Keratinocyte (primary cell): Measurements from ENCODE around the gene THEM4. TPM values are rescaled to one million over a fixed set of nuclear protein-coding genes. Genes with fewer than 3 reads are reported as not detected.

Experiments used
- DNase-seq: peaks from one replicate; pipeline ENCODE4 v3.0.0-alpha.2; 2011; ENCODE audit warnings: low read depth, missing footprints, low spot score
- FAIRE-seq: peaks from 2 replicates; lab custom pipeline; 2011; peaks lifted over from hg19 to GRCh38; lab: Jason Lieb, UNC
- H2AFZ ChIP-seq: 2 replicates; pipeline ENCODE4 v1.6.0; 2012; ENCODE audit warnings: low read length, control low read depth, inconsistent platforms; ENCODE audit not compliant: control insufficient read depth
- H3K27ac ChIP-seq: 2 replicates; pipeline ENCODE4 v1.5.1; 2011; ENCODE audit warnings: low read length; ENCODE audit not compliant: control insufficient read depth, insufficient read depth
- H3K27me3 ChIP-seq: 3 replicates; pipeline ENCODE4 v1.6.0; 2011; ENCODE audit warnings: low read length; ENCODE audit not compliant: control insufficient read depth, insufficient read depth; ENCODE audit errors: extremely low read depth
- H3K36me3 ChIP-seq, 2 experiments: 2 replicates in 1 of 2; 3 replicates in 1 of 2; pipeline ENCODE4 v1.5.1; 2011; ENCODE audit warnings: low read length in 2 of 2, mild to moderate bottlenecking in 1 of 2; ENCODE audit not compliant: control insufficient read depth in 2 of 2, insufficient read depth in 2 of 2; ENCODE audit errors: extremely low read depth in 1 of 2
- H3K4me1 ChIP-seq: 3 replicates; pipeline ENCODE4 v1.5.1; 2011; ENCODE audit warnings: low read length; ENCODE audit not compliant: control insufficient read depth, insufficient read depth; ENCODE audit errors: extremely low read depth
- H3K4me2 ChIP-seq: 3 replicates; pipeline ENCODE4 v1.6.0; 2011; ENCODE audit warnings: low read depth, low read length; ENCODE audit not compliant: control insufficient read depth, insufficient read depth; ENCODE audit errors: extremely low read depth
- H3K4me3 ChIP-seq, 3 experiments: fragments of 200-600 bp in 1 of 3; sonication (generic) in 1 of 3; 2 replicates in 2 of 3; 3 replicates in 1 of 3; pipeline ENCODE4 v1.5.1; 2011 to 2016; ENCODE audit warnings: low read length in 3 of 3, mild to moderate bottlenecking in 3 of 3, control low read depth in 2 of 3, inconsistent platforms in 1 of 3, low read depth in 1 of 3, mixed read lengths in 1 of 3, mixed run types in 1 of 3, moderate library complexity in 1 of 3; ENCODE audit not compliant: control insufficient read depth in 2 of 3, insufficient read depth in 2 of 3; ENCODE audit errors: extremely low read depth in 1 of 3
- H3K79me2 ChIP-seq: 2 replicates; pipeline ENCODE4 v1.6.0; 2012; ENCODE audit warnings: low read length; ENCODE audit not compliant: control insufficient read depth, insufficient read depth
- H3K9ac ChIP-seq: 3 replicates; pipeline ENCODE4 v1.6.0; 2011; ENCODE audit warnings: low read length; ENCODE audit not compliant: control insufficient read depth, insufficient read depth; ENCODE audit errors: extremely low read depth
- H3K9me1 ChIP-seq: 3 replicates; pipeline ENCODE4 v1.6.0; 2011; ENCODE audit warnings: low read length; ENCODE audit not compliant: control insufficient read depth, insufficient read depth; ENCODE audit errors: extremely low read depth
- H3K9me3 ChIP-seq: 2 replicates; pipeline ENCODE4 v1.5.1; 2012; ENCODE audit warnings: low read depth, low read length; ENCODE audit not compliant: control insufficient read depth
- H4K20me1 ChIP-seq: 3 replicates; pipeline ENCODE4 v1.6.0; 2011; ENCODE audit warnings: low read length; ENCODE audit not compliant: control insufficient read depth, insufficient read depth; ENCODE audit errors: extremely low read depth
- EZH2 ChIP-seq: IDR thresholded peaks from one replicate; pipeline ENCODE4 v1.6.1; 2012; ENCODE audit warnings: inconsistent platforms, mild to moderate bottlenecking, low read length, moderate library complexity
- dilution Hi-C: fragments of 300-500 bp; cut with MboI; formaldehyde crosslinking; loops from one replicate; pipeline ENCODE4 v1.7.0; 2020; ENCODE audit warnings: low sequenced_read_pairs; ENCODE audit not compliant: extremely low pct_ligation_motif_present
- polyA plus RNA-seq, 5 experiments: library from polyadenylated mRNA; depleted of rRNA in 3 of 5; stranded (reverse) in 3 of 5; stranded (forward) in 1 of 5; unstranded in 1 of 5; fragments of >200 nt; gene quantifications; 1 replicate in 1 of 5; 2 replicates in 3 of 5; 3 replicates in 1 of 5; pipeline versions ENCODE4 v1.2.1 to v1.2.3, GENCODE V29; 2011 to 2012; ENCODE audit warnings: missing spikeins in 2 of 5, low read depth in 1 of 5, low replicate concordance in 1 of 5
- TF ChIP-seq, protein P1 (sequence below), 3 experiments: IDR thresholded peaks in 1 of 3; conservative IDR thresholded peaks in 1 of 3; optimal IDR thresholded peaks in 1 of 3; 2 replicates in 2 of 3; 3 replicates in 1 of 3; pipeline versions ENCODE3 to v1.5.1; 2011; ENCODE audit warnings: low read length in 3 of 3, mild to moderate bottlenecking in 3 of 3, moderate library complexity in 2 of 3, control low read depth in 1 of 3, inconsistent platforms in 1 of 3; ENCODE audit not compliant: insufficient read depth in 2 of 3; ENCODE audit errors: extremely low read depth in 1 of 3

Gene THEM4
- polyA plus RNA-seq, 1 donor (not counting 4 experiments of a cell fraction or from before 2014, with no cell fraction given) = 23.3 TPM

DNA sequence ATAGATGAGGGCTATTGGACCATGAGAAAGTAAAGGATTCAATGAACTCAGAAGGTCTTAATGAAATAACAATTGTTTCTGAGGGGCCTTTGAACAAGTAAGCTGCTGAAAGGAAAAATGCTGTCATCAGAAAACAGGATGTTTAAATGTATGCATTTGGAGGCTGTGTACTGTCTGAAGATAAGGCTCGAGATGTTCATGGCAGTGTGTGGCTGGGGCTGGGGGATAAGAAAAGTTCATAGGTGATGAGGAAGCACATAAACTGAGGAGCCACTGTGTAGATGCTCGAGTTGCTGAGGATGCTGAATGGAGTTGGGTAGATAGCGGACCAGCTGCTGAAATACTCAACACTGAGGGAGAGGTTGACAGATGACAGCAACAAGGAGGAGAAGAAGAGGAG is 17.8 kb downstream of the THEM4 start:
- dilution Hi-C loops = no loop called here
- H3K4me3 ChIP-seq = no peak overlapping the region
- no peaks in the 10 kb centered on the region for H3K27me3 ChIP-seq
- no peak overlapping the region for H2AFZ ChIP-seq
- H3K9me1 ChIP-seq = no peaks in the 10 kb centered on the region
- no peak for FAIRE-seq
- H3K27ac ChIP-seq = no peak overlapping the region
- no peak for TF ChIP-seq EZH2
- TF ChIP-seq, protein P1, sequence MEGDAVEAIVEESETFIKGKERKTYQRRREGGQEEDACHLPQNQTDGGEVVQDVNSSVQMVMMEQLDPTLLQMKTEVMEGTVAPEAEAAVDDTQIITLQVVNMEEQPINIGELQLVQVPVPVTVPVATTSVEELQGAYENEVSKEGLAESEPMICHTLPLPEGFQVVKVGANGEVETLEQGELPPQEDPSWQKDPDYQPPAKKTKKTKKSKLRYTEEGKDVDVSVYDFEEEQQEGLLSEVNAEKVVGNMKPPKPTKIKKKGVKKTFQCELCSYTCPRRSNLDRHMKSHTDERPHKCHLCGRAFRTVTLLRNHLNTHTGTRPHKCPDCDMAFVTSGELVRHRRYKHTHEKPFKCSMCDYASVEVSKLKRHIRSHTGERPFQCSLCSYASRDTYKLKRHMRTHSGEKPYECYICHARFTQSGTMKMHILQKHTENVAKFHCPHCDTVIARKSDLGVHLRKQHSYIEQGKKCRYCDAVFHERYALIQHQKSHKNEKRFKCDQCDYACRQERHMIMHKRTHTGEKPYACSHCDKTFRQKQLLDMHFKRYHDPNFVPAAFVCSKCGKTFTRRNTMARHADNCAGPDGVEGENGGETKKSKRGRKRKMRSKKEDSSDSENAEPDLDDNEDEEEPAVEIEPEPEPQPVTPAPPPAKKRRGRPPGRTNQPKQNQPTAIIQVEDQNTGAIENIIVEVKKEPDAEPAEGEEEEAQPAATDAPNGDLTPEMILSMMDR (optimal IDR thresholded peaks at IDR 0.05 in 1 of 3, IDR thresholded peaks at IDR 0.05 in 1 of 3, conservative IDR thresholded peaks at IDR 0.05 in 1 of 3; ENCODE audit: extremely low read depth in 1 of 3, insufficient read depth in 2 of 3, low read length in 3 of 3) = no peak
- H3K9me3 ChIP-seq = no peaks in the 10 kb centered on the region
- no peak overlapping the region for H3K4me2 ChIP-seq
- no peaks in the 10 kb centered on the region for H4K20me1 ChIP-seq
- DNase-seq = no peak
- no peak overlapping the region for H3K9ac ChIP-seq
- peaks cover 26% of the 10 kb centered on the region for H3K4me1 ChIP-seq
- H3K36me3 ChIP-seq = peaks cover 9 to 12% of the 10 kb centered on the region in 2 experiments
- no peaks in the 10 kb centered on the region for H3K79me2 ChIP-seq

DNA sequence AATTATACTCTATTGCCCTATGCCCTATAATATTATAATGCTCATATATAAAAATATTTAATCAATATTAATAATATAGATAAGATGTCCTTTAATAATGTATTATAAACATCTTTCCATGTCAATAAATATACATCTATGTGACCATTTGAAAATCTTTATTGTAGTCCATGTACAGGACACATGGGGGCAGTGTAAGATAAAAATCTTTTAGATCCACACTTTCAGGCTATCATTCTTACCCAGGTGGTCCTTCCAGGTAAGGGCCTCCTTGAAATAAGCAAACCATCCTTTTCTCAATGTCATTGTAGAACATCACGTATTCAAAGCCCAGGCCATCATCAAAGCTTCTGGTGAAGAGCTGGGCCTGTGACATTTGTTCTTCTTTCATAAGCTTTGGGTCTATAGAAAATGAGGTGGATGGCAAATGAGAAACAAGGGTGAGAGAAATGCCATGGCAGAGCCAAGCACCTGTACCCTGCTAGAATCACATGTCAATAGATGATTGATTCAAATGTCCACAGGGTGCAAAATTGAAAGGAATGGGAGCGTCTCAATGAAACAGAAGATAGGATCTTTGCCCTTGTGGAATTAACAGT is 20.2 kb downstream of the THEM4 start:
- no peak for TF ChIP-seq EZH2
- TF ChIP-seq, protein P1 (optimal IDR thresholded peaks at IDR 0.05 in 1 of 3, IDR thresholded peaks at IDR 0.05 in 1 of 3, conservative IDR thresholded peaks at IDR 0.05 in 1 of 3; ENCODE audit: extremely low read depth in 1 of 3, insufficient read depth in 2 of 3, low read length in 3 of 3) = peak in 1 of 3 experiments; percentile 39
- peaks cover 39% of the 10 kb centered on the region for H3K4me1 ChIP-seq
- no peak overlapping the region for H3K9ac ChIP-seq
- dilution Hi-C loops = no loop called here
- H3K36me3 ChIP-seq = peaks cover 9 to 10% of the 10 kb centered on the region in 2 experiments
- FAIRE-seq (no peak), DNase-seq (no peak)
- no peak overlapping the region for H2AFZ ChIP-seq
- H3K27me3 ChIP-seq = no peaks in the 10 kb centered on the region
- H3K4me2 ChIP-seq = no peak overlapping the region
- H3K79me2 ChIP-seq = no peaks in the 10 kb centered on the region
- H3K9me1 ChIP-seq = no peaks in the 10 kb centered on the region
- no peak overlapping the region for H3K27ac ChIP-seq
- no peaks in the 10 kb centered on the region for H4K20me1 ChIP-seq
- no peaks in the 10 kb centered on the region for H3K9me3 ChIP-seq
- no peak overlapping the region for H3K4me3 ChIP-seq
